Measurements from ENCODE around the gene SLC25A6. TPM values are rescaled to one million over a fixed set of nuclear protein-coding genes. Genes with fewer than 3 reads are reported as not detected.

The SLC25A6 gene
- total and polyA plus RNA-seq, 8 donors: 188 to 398 (median 229) TPM

DNA sequence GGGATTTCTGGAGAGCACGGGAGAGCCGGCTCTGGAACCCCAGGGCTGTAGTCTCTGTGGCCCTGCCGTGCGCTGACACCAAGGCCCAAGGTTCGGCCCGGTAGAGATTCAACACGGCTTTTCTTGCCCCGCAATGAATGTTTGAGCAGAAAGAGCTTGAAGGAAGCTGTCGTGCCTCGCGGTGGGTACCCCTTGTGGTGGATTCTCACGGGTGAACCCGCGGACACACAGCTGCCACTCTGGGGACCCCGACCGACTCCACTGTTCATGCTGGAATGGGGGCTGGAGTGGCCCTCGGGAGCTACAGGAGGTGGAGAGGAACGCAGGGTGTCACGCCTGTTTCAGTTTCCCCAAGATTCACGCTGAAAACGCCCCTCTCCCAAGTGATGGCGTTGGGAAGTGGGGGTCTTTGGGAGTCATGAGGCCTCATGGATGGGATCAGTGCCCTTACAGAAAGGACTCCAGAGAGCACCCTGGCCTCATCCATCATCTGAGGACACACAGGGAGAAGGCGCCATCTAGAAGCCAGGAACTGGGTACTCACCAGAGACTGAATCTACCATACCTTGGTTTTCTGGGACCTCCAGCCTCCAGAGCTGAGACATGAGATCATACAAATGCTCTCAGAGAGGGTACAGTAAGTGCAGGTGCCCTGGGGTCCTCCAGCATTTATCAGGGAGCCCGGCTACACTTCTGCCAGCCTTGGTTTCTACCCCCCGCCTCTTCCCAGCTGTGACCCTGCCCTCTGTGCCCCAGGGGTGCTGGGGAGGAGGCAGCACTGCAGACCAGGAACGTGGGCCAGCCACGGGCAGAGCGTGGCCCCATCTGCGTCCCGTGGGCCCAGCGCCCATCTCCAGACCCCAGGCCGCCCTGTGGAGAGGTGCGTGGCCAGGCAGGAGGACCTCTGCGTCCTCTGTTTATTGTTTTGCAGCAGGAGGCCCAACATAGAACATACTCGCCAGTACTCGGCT, 6.4 kb downstream of the SLC25A6 start:
- H3K36me3 ChIP-seq: peaks cover 5 to 67% (median 44%) of the 10 kb centered on the region in 3 donors
- H3K27me3 ChIP-seq: no peaks in the 10 kb centered on the region
- WGBS, 2 donors: 95 to 98% methylated on average over 36 of the region's 36 CpGs
- no peak for FAIRE-seq
- no peak overlapping the region for H3K4me3 ChIP-seq
- ATAC-seq: no peak
- intact Hi-C loops (cut with DNase I): no loop called here
- peak in 3 of 6 donors; percentile 23 to 60 (median 52) for DNase-seq
- H3K4me1 ChIP-seq: peaks cover 0 to 8% (median 6%) of the 10 kb centered on the region in 3 donors
- no peak overlapping the region for H3K27ac ChIP-seq
- TF ChIP-seq, protein P1, sequence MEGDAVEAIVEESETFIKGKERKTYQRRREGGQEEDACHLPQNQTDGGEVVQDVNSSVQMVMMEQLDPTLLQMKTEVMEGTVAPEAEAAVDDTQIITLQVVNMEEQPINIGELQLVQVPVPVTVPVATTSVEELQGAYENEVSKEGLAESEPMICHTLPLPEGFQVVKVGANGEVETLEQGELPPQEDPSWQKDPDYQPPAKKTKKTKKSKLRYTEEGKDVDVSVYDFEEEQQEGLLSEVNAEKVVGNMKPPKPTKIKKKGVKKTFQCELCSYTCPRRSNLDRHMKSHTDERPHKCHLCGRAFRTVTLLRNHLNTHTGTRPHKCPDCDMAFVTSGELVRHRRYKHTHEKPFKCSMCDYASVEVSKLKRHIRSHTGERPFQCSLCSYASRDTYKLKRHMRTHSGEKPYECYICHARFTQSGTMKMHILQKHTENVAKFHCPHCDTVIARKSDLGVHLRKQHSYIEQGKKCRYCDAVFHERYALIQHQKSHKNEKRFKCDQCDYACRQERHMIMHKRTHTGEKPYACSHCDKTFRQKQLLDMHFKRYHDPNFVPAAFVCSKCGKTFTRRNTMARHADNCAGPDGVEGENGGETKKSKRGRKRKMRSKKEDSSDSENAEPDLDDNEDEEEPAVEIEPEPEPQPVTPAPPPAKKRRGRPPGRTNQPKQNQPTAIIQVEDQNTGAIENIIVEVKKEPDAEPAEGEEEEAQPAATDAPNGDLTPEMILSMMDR (IDR thresholded peaks at IDR 0.05): no peak
- no peaks in the 10 kb centered on the region for H3K9me3 ChIP-seq

DNA sequence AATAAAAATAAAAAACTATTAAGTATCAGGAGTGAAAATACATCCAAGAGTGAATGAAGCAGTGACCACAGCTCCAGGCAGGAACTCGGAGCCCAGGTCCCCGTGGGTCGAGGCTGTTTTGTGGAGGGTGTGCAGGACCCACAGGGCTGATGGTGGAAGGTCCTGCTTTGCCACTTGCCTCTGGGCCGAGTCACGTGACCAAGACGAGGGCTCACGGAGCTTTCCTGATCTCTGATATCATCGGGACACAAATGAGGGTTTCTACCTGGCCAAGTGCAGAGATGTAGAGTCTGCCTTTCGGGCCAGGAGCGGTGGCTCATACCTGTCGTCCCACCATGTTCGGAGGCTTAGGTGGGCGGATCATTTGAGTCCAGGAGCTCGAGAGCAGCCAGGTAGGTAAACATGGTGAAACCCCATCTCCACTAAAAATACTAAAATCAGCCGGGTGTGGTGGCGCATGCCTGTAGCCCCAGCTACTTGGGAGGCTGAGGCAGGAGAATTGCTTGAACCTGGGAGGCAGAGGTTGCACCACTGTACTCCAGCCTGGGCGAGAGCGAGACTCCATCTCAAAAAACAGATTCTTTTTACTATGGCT, 7.2 kb downstream of the SLC25A6 start:
- DNase-seq (peak in 3 of 6 donors; percentile 15 to 41 (median 26)), ATAC-seq (peak in 2 of 4 donors; percentile 4 to 7), FAIRE-seq (no peak)
- intact Hi-C loops (cut with DNase I): no loop called here
- Histone ChIP-seq H3K4me3 (no peak overlapping the region), H3K9me3 (no peaks in the 10 kb centered on the region), H3K27ac (no peak overlapping the region), H3K27me3 (no peaks in the 10 kb centered on the region), H3K36me3 (peaks cover 5 to 61% (median 44%) of the 10 kb centered on the region in 3 donors), H3K4me1 (peaks cover 0 to under 1% (median 0%) of the 10 kb centered on the region in 3 donors)
- 95% methylated on average over 18 of the region's 18 CpGs for WGBS, 2 donors
- TF ChIP-seq, protein P1 (IDR thresholded peaks at IDR 0.05): no peak

DNA sequence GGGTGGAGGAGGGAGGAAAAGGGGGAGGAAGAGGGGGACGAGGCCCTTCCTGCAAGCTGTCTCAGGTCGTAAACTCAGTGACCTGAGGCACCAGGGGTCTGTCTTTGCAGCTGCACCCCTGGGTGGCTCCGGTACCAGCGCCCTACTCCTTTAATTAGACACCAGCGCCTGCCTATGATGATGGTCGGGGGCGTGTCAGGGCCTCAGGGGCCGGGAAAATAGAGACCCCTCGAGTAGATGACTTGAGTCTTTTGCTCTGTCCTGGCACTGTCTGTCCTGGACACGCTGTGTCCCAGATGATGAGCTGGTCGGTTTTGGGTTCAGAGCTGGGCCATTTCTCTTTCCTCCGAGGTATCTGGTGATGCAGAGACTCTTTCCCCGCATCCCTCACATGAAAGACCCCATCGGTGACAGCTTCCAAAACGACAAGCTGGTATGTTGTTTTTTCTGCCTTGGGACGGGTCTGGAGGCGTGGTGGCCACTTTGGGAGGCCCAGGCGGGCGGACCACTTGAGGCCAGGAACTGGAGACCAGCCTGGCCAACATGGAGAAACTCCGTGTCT, 11.2 kb downstream of the SLC25A6 start:
- 61 to 68% methylated on average over 20 of the region's 20 CpGs for WGBS, 2 donors
- Histone ChIP-seq H3K36me3 (peaks cover 0 to 21% (median 8%) of the 10 kb centered on the region in 3 donors), H3K27ac (no peak overlapping the region), H3K27me3 (no peaks in the 10 kb centered on the region), H3K9me3 (no peaks in the 10 kb centered on the region), H3K4me1 (no peaks in the 10 kb centered on the region), H3K4me3 (no peak overlapping the region)
- ATAC-seq (peak in 1 of 4 donors; percentile 5), DNase-seq (peak in 3 of 6 donors; percentile 32 to 61 (median 46)), FAIRE-seq (no peak)
- intact Hi-C loops (cut with DNase I): no loop called here
- TF ChIP-seq, protein P1 (IDR thresholded peaks at IDR 0.05): no peak

DNA sequence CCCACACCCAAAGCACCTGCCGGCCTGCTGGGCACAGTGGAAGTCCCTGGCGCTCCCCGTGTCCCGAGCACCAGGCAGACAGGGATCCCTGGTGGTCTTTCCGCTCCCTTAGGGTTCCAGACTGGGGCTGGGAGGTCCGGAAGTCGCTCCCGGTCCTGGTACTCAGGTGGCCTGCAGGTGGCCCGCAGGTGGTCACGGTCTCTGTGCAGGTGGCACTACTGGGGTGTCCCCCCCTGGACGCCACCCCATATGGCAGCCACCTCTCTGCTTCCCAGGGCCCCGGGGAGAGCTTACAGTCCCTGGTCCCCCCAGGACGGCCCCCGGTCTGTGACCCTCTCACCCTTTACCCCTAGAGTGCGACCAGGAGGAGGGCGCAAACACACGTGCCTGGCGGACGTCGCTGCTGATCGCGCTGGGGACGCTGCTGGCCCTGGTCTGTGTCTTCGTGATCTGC, 13.6 kb downstream of the SLC25A6 start:
- DNase-seq (peak in 2 of 6 donors; percentile 14 to 73), ATAC-seq (peak in 1 of 4 donors; percentile 3), FAIRE-seq (no peak)
- Histone ChIP-seq H3K9me3 (no peaks in the 10 kb centered on the region), H3K4me3 (no peak overlapping the region), H3K4me1 (no peaks in the 10 kb centered on the region), H3K36me3 (no peaks in the 10 kb centered on the region), H3K27ac (no peak overlapping the region), H3K27me3 (no peaks in the 10 kb centered on the region)
- intact Hi-C loops (cut with DNase I): no loop called here
- 85 to 89% methylated on average over 24 of the region's 24 CpGs for WGBS, 2 donors
- TF ChIP-seq, protein P1 (IDR thresholded peaks at IDR 0.05): no peak
